HepG2 (cell line): ENCODE results near the gene BBLN. TPM values are rescaled to one million over a fixed set of nuclear protein-coding genes. Genes with fewer than 3 reads are reported as not detected.

Experiments
- ARID3A ChIP-seq: IDR thresholded peaks from 2 replicates; pipeline ENCODE4 v1.6.1; 2012; ENCODE audit warnings: low read depth, low read length, improper control_type of control experiment
- KLF13 ChIP-seq: sonication (generic); formaldehyde crosslinking; IDR thresholded peaks from 2 replicates; pipeline ENCODE4 v1.4.0; 2020; ENCODE audit warnings: mild to moderate bottlenecking, missing genetic modification reagents
- NR2F6 ChIP-seq, 2 experiments: IDR thresholded peaks; 2 replicates each; pipeline ENCODE4 v1.6.1; 2016; ENCODE audit warnings: antibody characterized with exemption in 1 of 2, mild to moderate bottlenecking in 1 of 2
- RARA ChIP-seq: IDR thresholded peaks from 2 replicates; pipeline ENCODE4 v1.6.1; 2016; ENCODE audit warnings: missing genetic modification reagents, missing compliant biosample characterization
- RELA ChIP-seq: sonication (generic); formaldehyde crosslinking; IDR thresholded peaks from 2 replicates; pipeline ENCODE4 v1.4.0; 2020; ENCODE audit warnings: missing genetic modification reagents
- ZBED4 ChIP-seq: sonication (generic); formaldehyde crosslinking; IDR thresholded peaks from 2 replicates; pipeline ENCODE4 v1.4.0; 2020; ENCODE audit warnings: missing genetic modification reagents, borderline replicate concordance
- ZFP41 ChIP-seq: sonication (generic); formaldehyde crosslinking; IDR thresholded peaks from 2 replicates; pipeline ENCODE4 v1.4.0; 2020; ENCODE audit warnings: mild to moderate bottlenecking, missing genetic modification reagents, borderline replicate concordance
- ZNF777 ChIP-seq: sonication (generic); formaldehyde crosslinking; IDR thresholded peaks from 2 replicates; pipeline ENCODE4 v1.4.0; 2020; ENCODE audit warnings: missing genetic modification reagents
- polyA plus RNA-seq, 8 experiments: library from polyadenylated mRNA; depleted of rRNA in 3 of 8; stranded (reverse) in 7 of 8; unstranded in 1 of 8; fragments of >200 nt; fragmentation: Illumina TruSeq in 4 of 8; extraction: Trizol in 4 of 8; gene quantifications; 2 replicates each; pipeline versions ENCODE4 v1.2.1 to v1.2.3, GENCODE V29; 2011 to 2016; ENCODE audit warnings: low read depth in 4 of 8, missing spikeins in 1 of 8, mixed read lengths in 1 of 8; ENCODE audit not compliant: insufficient read depth in 1 of 8
- total RNA-seq, 5 experiments: library from RNA; depleted of rRNA; stranded (reverse); fragments of >200 nt; fragmentation: Illumina TruSeq; extraction: Trizol; gene quantifications; 2 replicates each; pipeline ENCODE4 v1.2.3, GENCODE V29; 2016; ENCODE audit warnings: low read depth in 1 of 5
- TF ChIP-seq, protein P1 (sequence below): sonication (generic); formaldehyde crosslinking; IDR thresholded peaks from 2 replicates; pipeline ENCODE4 v1.4.0; 2020; ENCODE audit warnings: missing genetic modification reagents, mild to moderate bottlenecking, borderline replicate concordance
- TF ChIP-seq, protein P2 (sequence below): sonication (generic); formaldehyde crosslinking; IDR thresholded peaks from 2 replicates; pipeline ENCODE4 v1.5.1; 2020; ENCODE audit warnings: mild to moderate bottlenecking, missing genetic modification reagents, moderate library complexity
- TF ChIP-seq, protein P3 (sequence below): sonication (generic); formaldehyde crosslinking; IDR thresholded peaks from 2 replicates; pipeline ENCODE4 v1.9.0; 2021; ENCODE audit warnings: missing genetic modification reagents, mild to moderate bottlenecking, borderline replicate concordance
- TF ChIP-seq, protein P4 (sequence below): sonication (generic); formaldehyde crosslinking; IDR thresholded peaks from 2 replicates; pipeline ENCODE4 v1.5.1; 2020; ENCODE audit warnings: missing genetic modification reagents, mild to moderate bottlenecking, borderline replicate concordance

BBLN gene
- total and polyA plus RNA-seq, 2 of the 13 experiments (the other 11 are each of a cell fraction or from before 2014, with no cell fraction given) = 27.6 to 33.1 TPM

- TF ChIP-seq, protein P1, sequence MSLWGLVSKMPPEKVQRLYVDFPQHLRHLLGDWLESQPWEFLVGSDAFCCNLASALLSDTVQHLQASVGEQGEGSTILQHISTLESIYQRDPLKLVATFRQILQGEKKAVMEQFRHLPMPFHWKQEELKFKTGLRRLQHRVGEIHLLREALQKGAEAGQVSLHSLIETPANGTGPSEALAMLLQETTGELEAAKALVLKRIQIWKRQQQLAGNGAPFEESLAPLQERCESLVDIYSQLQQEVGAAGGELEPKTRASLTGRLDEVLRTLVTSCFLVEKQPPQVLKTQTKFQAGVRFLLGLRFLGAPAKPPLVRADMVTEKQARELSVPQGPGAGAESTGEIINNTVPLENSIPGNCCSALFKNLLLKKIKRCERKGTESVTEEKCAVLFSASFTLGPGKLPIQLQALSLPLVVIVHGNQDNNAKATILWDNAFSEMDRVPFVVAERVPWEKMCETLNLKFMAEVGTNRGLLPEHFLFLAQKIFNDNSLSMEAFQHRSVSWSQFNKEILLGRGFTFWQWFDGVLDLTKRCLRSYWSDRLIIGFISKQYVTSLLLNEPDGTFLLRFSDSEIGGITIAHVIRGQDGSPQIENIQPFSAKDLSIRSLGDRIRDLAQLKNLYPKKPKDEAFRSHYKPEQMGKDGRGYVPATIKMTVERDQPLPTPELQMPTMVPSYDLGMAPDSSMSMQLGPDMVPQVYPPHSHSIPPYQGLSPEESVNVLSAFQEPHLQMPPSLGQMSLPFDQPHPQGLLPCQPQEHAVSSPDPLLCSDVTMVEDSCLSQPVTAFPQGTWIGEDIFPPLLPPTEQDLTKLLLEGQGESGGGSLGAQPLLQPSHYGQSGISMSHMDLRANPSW = no peak
- TF ChIP-seq NR2F6 (IDR thresholded peaks at IDR 0.05) = peak; percentile 37; the same call in 1 of the 2 replicates
- no peak for TF ChIP-seq NR2F6 (CRISPR knock-in tag; IDR thresholded peaks at IDR 0.05)
- TF ChIP-seq ARID3A = no peak
- no peak for TF ChIP-seq ZFP41 (CRISPR knock-in tag)
- TF ChIP-seq, protein P2, sequence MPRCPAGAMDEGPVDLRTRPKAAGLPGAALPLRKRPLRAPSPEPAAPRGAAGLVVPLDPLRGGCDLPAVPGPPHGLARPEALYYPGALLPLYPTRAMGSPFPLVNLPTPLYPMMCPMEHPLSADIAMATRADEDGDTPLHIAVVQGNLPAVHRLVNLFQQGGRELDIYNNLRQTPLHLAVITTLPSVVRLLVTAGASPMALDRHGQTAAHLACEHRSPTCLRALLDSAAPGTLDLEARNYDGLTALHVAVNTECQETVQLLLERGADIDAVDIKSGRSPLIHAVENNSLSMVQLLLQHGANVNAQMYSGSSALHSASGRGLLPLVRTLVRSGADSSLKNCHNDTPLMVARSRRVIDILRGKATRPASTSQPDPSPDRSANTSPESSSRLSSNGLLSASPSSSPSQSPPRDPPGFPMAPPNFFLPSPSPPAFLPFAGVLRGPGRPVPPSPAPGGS (CRISPR knock-in tag) = peak; percentile 43; the same call in 1 of the 2 replicates
- 0 out of 2 replicates have a peak, but pooled peaks have one; percentile 14 for TF ChIP-seq ZNF777 (CRISPR knock-in tag)
- TF ChIP-seq, protein P3, sequence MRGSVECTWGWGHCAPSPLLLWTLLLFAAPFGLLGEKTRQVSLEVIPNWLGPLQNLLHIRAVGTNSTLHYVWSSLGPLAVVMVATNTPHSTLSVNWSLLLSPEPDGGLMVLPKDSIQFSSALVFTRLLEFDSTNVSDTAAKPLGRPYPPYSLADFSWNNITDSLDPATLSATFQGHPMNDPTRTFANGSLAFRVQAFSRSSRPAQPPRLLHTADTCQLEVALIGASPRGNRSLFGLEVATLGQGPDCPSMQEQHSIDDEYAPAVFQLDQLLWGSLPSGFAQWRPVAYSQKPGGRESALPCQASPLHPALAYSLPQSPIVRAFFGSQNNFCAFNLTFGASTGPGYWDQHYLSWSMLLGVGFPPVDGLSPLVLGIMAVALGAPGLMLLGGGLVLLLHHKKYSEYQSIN = no peak
- TF ChIP-seq, protein P4, sequence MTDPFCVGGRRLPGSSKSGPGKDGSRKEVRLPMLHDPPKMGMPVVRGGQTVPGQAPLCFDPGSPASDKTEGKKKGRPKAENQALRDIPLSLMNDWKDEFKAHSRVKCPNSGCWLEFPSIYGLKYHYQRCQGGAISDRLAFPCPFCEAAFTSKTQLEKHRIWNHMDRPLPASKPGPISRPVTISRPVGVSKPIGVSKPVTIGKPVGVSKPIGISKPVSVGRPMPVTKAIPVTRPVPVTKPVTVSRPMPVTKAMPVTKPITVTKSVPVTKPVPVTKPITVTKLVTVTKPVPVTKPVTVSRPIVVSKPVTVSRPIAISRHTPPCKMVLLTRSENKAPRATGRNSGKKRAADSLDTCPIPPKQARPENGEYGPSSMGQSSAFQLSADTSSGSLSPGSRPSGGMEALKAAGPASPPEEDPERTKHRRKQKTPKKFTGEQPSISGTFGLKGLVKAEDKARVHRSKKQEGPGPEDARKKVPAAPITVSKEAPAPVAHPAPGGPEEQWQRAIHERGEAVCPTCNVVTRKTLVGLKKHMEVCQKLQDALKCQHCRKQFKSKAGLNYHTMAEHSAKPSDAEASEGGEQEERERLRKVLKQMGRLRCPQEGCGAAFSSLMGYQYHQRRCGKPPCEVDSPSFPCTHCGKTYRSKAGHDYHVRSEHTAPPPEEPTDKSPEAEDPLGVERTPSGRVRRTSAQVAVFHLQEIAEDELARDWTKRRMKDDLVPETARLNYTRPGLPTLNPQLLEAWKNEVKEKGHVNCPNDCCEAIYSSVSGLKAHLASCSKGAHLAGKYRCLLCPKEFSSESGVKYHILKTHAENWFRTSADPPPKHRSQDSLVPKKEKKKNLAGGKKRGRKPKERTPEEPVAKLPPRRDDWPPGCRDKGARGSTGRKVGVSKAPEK = no peak
- TF ChIP-seq KLF13 (CRISPR knock-in tag) = no peak
- 0 out of 2 replicates have a peak, but pooled peaks have one; percentile 63 for TF ChIP-seq ZBED4 (CRISPR knock-in tag)
- TF ChIP-seq RELA (CRISPR knock-in tag) = 0 out of 2 replicates have a peak, but pooled peaks have one; percentile 26
- TF ChIP-seq RARA = 0 out of 2 replicates have a peak, but pooled peaks have one; percentile 1
These were observed 31.9 kb upstream of the BBLN start (continued) for GRCh38 chr9:128127990-128128835.
